HepG2 (cell line): ENCODE measurements around the gene TPX2. TPM values are rescaled to one million over a fixed set of nuclear protein-coding genes. Genes with fewer than 3 reads are reported as not detected.

Experiments used
- CREB1 ChIP-seq, 2 experiments: fragments of 450-650 bp in 1 of 2; IDR thresholded peaks; 2 replicates each; pipeline ENCODE4 v1.6.1; 2016 to 2017; ENCODE audit warnings: control low read depth in 1 of 2, mild to moderate bottlenecking in 1 of 2, missing compliant biosample characterization in 1 of 2, missing genetic modification characterization in 1 of 2
- EED ChIP-seq: sonication (generic); formaldehyde crosslinking; IDR thresholded peaks from 2 replicates; pipeline ENCODE4 v1.5.0; 2020; ENCODE audit warnings: mild to moderate bottlenecking, missing genetic modification reagents
- HOXA3 ChIP-seq: sonication (generic); formaldehyde crosslinking; IDR thresholded peaks from 2 replicates; pipeline ENCODE4 v1.5.0; 2020; ENCODE audit warnings: missing genetic modification reagents
- MED13 ChIP-seq: sonication (generic); formaldehyde crosslinking; IDR thresholded peaks from 2 replicates; pipeline ENCODE4 v1.5.0; 2020; ENCODE audit warnings: missing genetic modification reagents
- ZBTB38 ChIP-seq: sonication (generic); formaldehyde crosslinking; IDR thresholded peaks from 2 replicates; pipeline ENCODE4 v1.5.1; 2020; ENCODE audit warnings: mild to moderate bottlenecking, missing genetic modification reagents
- ZNF142 ChIP-seq: sonication (generic); formaldehyde crosslinking; IDR thresholded peaks from 2 replicates; pipeline ENCODE4 v1.4.0; 2020; ENCODE audit warnings: missing genetic modification reagents
- ZNF232 ChIP-seq: sonication (generic); formaldehyde crosslinking; IDR thresholded peaks from 2 replicates; pipeline ENCODE4 v1.4.0; 2020; ENCODE audit warnings: missing genetic modification reagents, borderline replicate concordance
- ZNF407 ChIP-seq: sonication (generic); formaldehyde crosslinking; IDR thresholded peaks from one replicate; pipeline ENCODE4 v1.5.1; 2020; ENCODE audit warnings: mild to moderate bottlenecking, missing genetic modification reagents; ENCODE audit errors: not compliant biosample characterization
- ZNF430 ChIP-seq: sonication (generic); formaldehyde crosslinking; IDR thresholded peaks from 2 replicates; pipeline ENCODE4 v1.9.0; 2021; ENCODE audit warnings: mild to moderate bottlenecking, missing genetic modification reagents
- ZNF44 ChIP-seq: sonication (generic); formaldehyde crosslinking; IDR thresholded peaks from 2 replicates; pipeline ENCODE4 v1.5.1; 2020; ENCODE audit warnings: mild to moderate bottlenecking, missing genetic modification reagents
- ZNF629 ChIP-seq: sonication (generic); formaldehyde crosslinking; conservative IDR thresholded peaks from 2 replicates; pipeline ENCODE4 v1.5.0; 2020; ENCODE audit warnings: missing genetic modification reagents
- ZNF800 ChIP-seq: sonication (generic); formaldehyde crosslinking; IDR thresholded peaks from 2 replicates; pipeline ENCODE4 v1.4.0; 2020; ENCODE audit warnings: missing genetic modification reagents
- polyA plus RNA-seq, 8 experiments: library from polyadenylated mRNA; depleted of rRNA in 3 of 8; stranded (reverse) in 7 of 8; unstranded in 1 of 8; fragments of >200 nt; fragmentation: Illumina TruSeq in 4 of 8; extraction: Trizol in 4 of 8; gene quantifications; 2 replicates each; pipeline versions ENCODE4 v1.2.1 to v1.2.3, GENCODE V29; 2011 to 2016; ENCODE audit warnings: low read depth in 4 of 8, missing spikeins in 1 of 8, mixed read lengths in 1 of 8; ENCODE audit not compliant: insufficient read depth in 1 of 8
- total RNA-seq, 5 experiments: library from RNA; depleted of rRNA; stranded (reverse); fragments of >200 nt; fragmentation: Illumina TruSeq; extraction: Trizol; gene quantifications; 2 replicates each; pipeline ENCODE4 v1.2.3, GENCODE V29; 2016; ENCODE audit warnings: low read depth in 1 of 5

TPX2 gene
- total and polyA plus RNA-seq, 2 of the 13 experiments (the other 11 are each of a cell fraction or from before 2014, with no cell fraction given) = 34.3 to 124 TPM

- TF ChIP-seq ZNF142 (CRISPR knock-in tag) (peak; percentile 52), ZNF44 (CRISPR knock-in tag) (peak; percentile 84; the same call in 1 of the 2 replicates), ZNF629 (CRISPR knock-in tag) (peak; percentile 70), MED13 (CRISPR knock-in tag) (peak; percentile 85), ZBTB38 (CRISPR knock-in tag) (peak; percentile 84), ZNF232 (CRISPR knock-in tag) (peak; percentile 83; the same call in 1 of the 2 replicates), ZNF800 (CRISPR knock-in tag) (peak; percentile 87), HOXA3 (CRISPR knock-in tag) (peak; percentile 94), ZNF407 (CRISPR knock-in tag) (peak; percentile 93), ZNF430 (CRISPR knock-in tag) (peak; percentile 86), CREB1 (IDR thresholded peaks at IDR 0.05) (peak; percentile 86), CREB1 (CRISPR knock-in tag; IDR thresholded peaks at IDR 0.05) (peak; percentile 85), EED (CRISPR knock-in tag) (peak; percentile 16; the same call in 1 of the 2 replicates)
These were observed 15.6 kb upstream of the TPX2 start (continued) for GRCh38 chr20:31723319-31724078.
